ENCODE results near the gene XYLT1.

GRCh38 chr16:17282247-17282646, 188.5 kb downstream of the XYLT1 start:
- TF ChIP-seq CTCF (IDR thresholded peaks at IDR 0.05; ENCODE audit: control extremely low read depth in 1 of 3, insufficient read depth in 1 of 3, low read depth in 1 of 3, low read length in 3 of 3) (no peak), TCF12 (IDR thresholded peaks at IDR 0.05; ENCODE audit: low read depth, low read length) (no peak), SIX5 (IDR thresholded peaks at IDR 0.05; ENCODE audit: low read depth, low read length) (no peak), PHF8 (conservative IDR thresholded peaks at IDR 0.05; ENCODE audit: low read depth, low read length) (no peak)

Measured in H1 (cell line).